ENCODE measurements around the gene PDXP. TPM values are rescaled to one million over a fixed set of nuclear protein-coding genes. Genes with fewer than 3 reads are reported as not detected.

The PDXP gene
- total and polyA plus RNA-seq, 2 donors (not counting 1 experiment from before 2014, with no cell fraction given): 4.0 to 7.9 TPM

GRCh38 chr22:37709445-37709765, 50.9 kb downstream of the PDXP start:
- no peak overlapping the region for H3K9ac ChIP-seq (ENCODE audit: insufficient read depth, low read length)
- H3K4me3 ChIP-seq (replicated peaks in 1 of 4; ENCODE audit: control extremely low read depth in 1 of 4, insufficient read depth in 1 of 4, low read depth in 3 of 4, low read length in 4 of 4): no peak overlapping the region
- no peaks in the 10 kb centered on the region for H3K36me3 ChIP-seq (ENCODE audit: control insufficient read depth, insufficient read depth, low read length)
- H3K27ac ChIP-seq (ENCODE audit: insufficient read depth, low read length): no peak overlapping the region
- H3K79me2 ChIP-seq (ENCODE audit: control insufficient read depth, insufficient read depth, low read length): no peaks in the 10 kb centered on the region
- TF ChIP-seq EZH2 (IDR thresholded peaks at IDR 0.05; ENCODE audit: low read length, missing control alignments) (no peak), CTCF (conservative IDR thresholded peaks at IDR 0.05 in 1 of 2, IDR thresholded peaks at IDR 0.05 in 1 of 2; ENCODE audit: low read depth in 1 of 2, low read length in 2 of 2) (no peak)
- H3K9me3 ChIP-seq (ENCODE audit: control insufficient read depth, insufficient read depth, low read depth, low read length): no peaks in the 10 kb centered on the region
- DNase-seq (ENCODE audit: low read depth in 2 of 2): no peak
- no peaks in the 10 kb centered on the region for H3K27me3 ChIP-seq (ENCODE audit: control insufficient read depth, insufficient read depth, low read length)
- no peaks in the 10 kb centered on the region for H4K20me1 ChIP-seq (ENCODE audit: control insufficient read depth, extremely low read depth, insufficient read depth, low read length)
- H3K4me2 ChIP-seq (ENCODE audit: extremely low read depth, insufficient read depth, low read length): no peak overlapping the region
- H2AFZ ChIP-seq (ENCODE audit: low read length): no peak overlapping the region
- no peaks in the 10 kb centered on the region for H3K4me1 ChIP-seq (ENCODE audit: control insufficient read depth, extremely low read depth, insufficient read depth, low read length)

GRCh38 chr22:37710675-37711074, 52.2 kb downstream of the PDXP start:
- no peak overlapping the region for H3K9ac ChIP-seq (ENCODE audit: insufficient read depth, low read length)
- H3K9me3 ChIP-seq (ENCODE audit: control insufficient read depth, insufficient read depth, low read depth, low read length): no peaks in the 10 kb centered on the region
- H2AFZ ChIP-seq (ENCODE audit: low read length): no peak overlapping the region
- no peak for DNase-seq (ENCODE audit: low read depth in 2 of 2)
- H3K36me3 ChIP-seq (ENCODE audit: control insufficient read depth, insufficient read depth, low read length): no peaks in the 10 kb centered on the region
- no peak overlapping the region for H3K4me2 ChIP-seq (ENCODE audit: extremely low read depth, insufficient read depth, low read length)
- H3K27ac ChIP-seq (ENCODE audit: insufficient read depth, low read length): no peak overlapping the region
- H3K4me3 ChIP-seq (replicated peaks in 1 of 4; ENCODE audit: control extremely low read depth in 1 of 4, insufficient read depth in 1 of 4, low read depth in 3 of 4, low read length in 4 of 4): no peak overlapping the region
- no peak for TF ChIP-seq EZH2 (IDR thresholded peaks at IDR 0.05; ENCODE audit: low read length, missing control alignments)
- H3K27me3 ChIP-seq (ENCODE audit: control insufficient read depth, insufficient read depth, low read length): no peaks in the 10 kb centered on the region
- H3K79me2 ChIP-seq (ENCODE audit: control insufficient read depth, insufficient read depth, low read length): no peaks in the 10 kb centered on the region
- no peaks in the 10 kb centered on the region for H3K4me1 ChIP-seq (ENCODE audit: control insufficient read depth, extremely low read depth, insufficient read depth, low read length)
- H4K20me1 ChIP-seq (ENCODE audit: control insufficient read depth, extremely low read depth, insufficient read depth, low read length): no peaks in the 10 kb centered on the region

GRCh38 chr22:37711490-37711889, 53.0 kb downstream of the PDXP start:
- Histone ChIP-seq H3K27ac (ENCODE audit: insufficient read depth, low read length) (no peak overlapping the region), H4K20me1 (ENCODE audit: control insufficient read depth, extremely low read depth, insufficient read depth, low read length) (no peaks in the 10 kb centered on the region), H3K36me3 (ENCODE audit: control insufficient read depth, insufficient read depth, low read length) (no peaks in the 10 kb centered on the region), H2AFZ (ENCODE audit: low read length) (no peak overlapping the region), H3K9me3 (ENCODE audit: control insufficient read depth, insufficient read depth, low read depth, low read length) (no peaks in the 10 kb centered on the region), H3K4me3 (replicated peaks in 1 of 4; ENCODE audit: control extremely low read depth in 1 of 4, insufficient read depth in 1 of 4, low read depth in 3 of 4, low read length in 4 of 4) (no peak overlapping the region), H3K9ac (ENCODE audit: insufficient read depth, low read length) (no peak overlapping the region), H3K27me3 (ENCODE audit: control insufficient read depth, insufficient read depth, low read length) (no peaks in the 10 kb centered on the region), H3K79me2 (ENCODE audit: control insufficient read depth, insufficient read depth, low read length) (no peaks in the 10 kb centered on the region), H3K4me2 (ENCODE audit: extremely low read depth, insufficient read depth, low read length) (no peak overlapping the region), H3K4me1 (ENCODE audit: control insufficient read depth, extremely low read depth, insufficient read depth, low read length) (no peaks in the 10 kb centered on the region)
- no peak for DNase-seq (ENCODE audit: low read depth in 2 of 2)
- TF ChIP-seq CTCF (conservative IDR thresholded peaks at IDR 0.05 in 1 of 2, IDR thresholded peaks at IDR 0.05 in 1 of 2; ENCODE audit: low read depth in 1 of 2, low read length in 2 of 2) (no peak), EZH2 (IDR thresholded peaks at IDR 0.05; ENCODE audit: low read length, missing control alignments) (no peak)
